Cerebellar nuclear complex (tissue), 1 donor: ENCODE data around the gene SETBP1.

Experiments used
- DNase-seq, 2 experiments: peaks; one replicate each; lab custom pipeline; 2025; lab: John Stamatoyannopoulos, UW

Gene SETBP1

DNA sequence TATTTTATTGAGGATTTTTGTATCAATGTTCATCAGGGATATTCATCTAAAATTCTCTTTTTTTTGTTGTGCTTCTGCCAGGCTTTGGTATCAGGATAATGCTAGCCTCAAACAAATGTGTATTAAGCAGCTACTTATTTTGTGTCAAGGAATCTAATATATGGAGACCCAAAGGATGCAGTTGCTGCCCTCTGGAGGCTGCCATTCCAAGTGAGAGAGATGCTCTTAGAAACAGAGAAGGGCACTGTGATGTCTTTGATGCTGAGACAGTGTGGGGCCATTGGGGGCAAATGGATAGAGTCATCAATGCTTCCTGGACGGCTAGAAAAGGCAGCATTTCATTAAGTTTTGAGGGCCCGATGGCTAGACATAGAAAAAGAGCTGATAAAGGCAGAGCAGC, 292.6 kb downstream of the SETBP1 start:
- DNase-seq = no peak

GRCh38 chr18:44974174-44974573, 293.5 kb downstream of the SETBP1 start:
- no peak for DNase-seq

GRCh38 chr18:44977856-44978255, 297.2 kb downstream of the SETBP1 start:
- no peak for DNase-seq

GRCh38 chr18:44979748-44980147, 299.1 kb downstream of the SETBP1 start:
- no peak for DNase-seq

GRCh38 chr18:44981121-44981520, 300.4 kb downstream of the SETBP1 start:
- DNase-seq = no peak

DNA sequence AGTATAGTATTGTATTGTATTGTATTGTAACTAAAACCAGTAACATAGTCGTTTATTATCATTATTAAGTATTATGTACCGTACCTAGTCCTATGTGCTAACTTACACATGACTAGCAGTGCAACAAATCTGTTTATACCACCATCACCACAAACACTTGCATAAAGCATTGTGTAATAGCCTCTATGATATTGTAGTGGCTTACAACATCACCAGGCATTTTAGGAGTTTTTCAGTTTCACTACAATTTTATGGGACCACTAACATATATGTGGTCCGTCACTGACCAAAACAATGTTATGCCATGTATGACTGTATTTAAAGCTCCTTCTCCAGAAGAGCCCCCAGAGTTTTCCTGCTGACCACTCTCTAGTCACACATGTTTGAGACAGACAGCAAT, 306.2 kb downstream of the SETBP1 start:
- DNase-seq = no peak

- no peak for DNase-seq
These were observed 306.7 kb downstream of the SETBP1 start for GRCh38 chr18:44987371-44987770.

- no peak for DNase-seq
These were observed 308.3 kb downstream of the SETBP1 start for GRCh38 chr18:44988821-44989587.

DNA sequence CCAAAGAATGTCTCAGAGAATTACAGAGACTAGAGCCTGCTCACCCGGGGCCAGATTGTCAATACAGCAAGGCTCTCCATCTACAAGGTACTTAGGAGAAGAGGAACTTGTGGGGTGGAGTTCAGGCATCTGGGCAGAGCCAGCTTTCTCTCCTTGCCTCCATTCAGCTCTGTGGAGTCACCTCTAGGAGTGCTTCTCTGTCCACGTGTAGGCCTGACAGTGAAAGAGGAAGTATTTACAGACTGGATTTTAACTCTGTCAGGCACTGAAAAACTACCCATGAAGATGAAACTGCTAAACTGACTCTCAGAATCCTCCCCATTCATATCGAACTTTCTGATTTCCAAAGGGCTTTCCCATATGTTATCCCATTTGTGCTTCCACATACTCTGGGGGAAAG, 315.6 kb downstream of the SETBP1 start:
- DNase-seq = no peak

- peak in 1 of 2 experiments; percentile 23 for DNase-seq
These were observed 316.5 kb downstream of the SETBP1 start for GRCh38 chr18:44997174-44997573.

- DNase-seq = no peak
These were observed 317.7 kb downstream of the SETBP1 start for GRCh38 chr18:44998360-44998759.

DNA sequence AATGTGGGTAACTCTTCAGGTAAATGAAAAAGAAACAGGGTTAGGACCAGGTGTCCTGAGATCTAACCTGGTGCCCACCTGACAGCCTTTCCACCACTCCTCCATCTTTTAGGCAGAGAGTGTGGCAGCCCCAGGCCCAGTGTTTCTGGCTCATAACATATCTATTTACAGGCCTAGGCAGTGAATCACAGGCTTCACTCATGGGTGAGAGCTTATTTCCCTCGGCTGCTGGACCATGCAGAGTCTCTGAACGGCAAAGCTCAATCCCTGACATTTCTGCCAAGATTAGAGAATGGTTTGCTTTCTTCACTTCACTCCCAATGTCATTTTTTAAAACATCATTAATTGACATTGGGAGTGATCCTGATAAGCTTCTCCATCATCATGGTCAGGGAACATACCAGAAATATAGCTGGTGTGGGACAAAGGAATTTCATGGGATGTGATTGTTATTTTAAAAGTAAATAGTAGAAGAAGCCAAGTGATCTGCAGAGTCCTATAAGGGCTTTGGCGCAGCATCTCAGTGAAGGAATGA, 323.9 kb downstream of the SETBP1 start:
- no peak for DNase-seq

GRCh38 chr18:45006934-45007333, 326.2 kb downstream of the SETBP1 start:
- no peak for DNase-seq

- no peak for DNase-seq
These were observed 326.8 kb downstream of the SETBP1 start for GRCh38 chr18:45007531-45007930.

DNA sequence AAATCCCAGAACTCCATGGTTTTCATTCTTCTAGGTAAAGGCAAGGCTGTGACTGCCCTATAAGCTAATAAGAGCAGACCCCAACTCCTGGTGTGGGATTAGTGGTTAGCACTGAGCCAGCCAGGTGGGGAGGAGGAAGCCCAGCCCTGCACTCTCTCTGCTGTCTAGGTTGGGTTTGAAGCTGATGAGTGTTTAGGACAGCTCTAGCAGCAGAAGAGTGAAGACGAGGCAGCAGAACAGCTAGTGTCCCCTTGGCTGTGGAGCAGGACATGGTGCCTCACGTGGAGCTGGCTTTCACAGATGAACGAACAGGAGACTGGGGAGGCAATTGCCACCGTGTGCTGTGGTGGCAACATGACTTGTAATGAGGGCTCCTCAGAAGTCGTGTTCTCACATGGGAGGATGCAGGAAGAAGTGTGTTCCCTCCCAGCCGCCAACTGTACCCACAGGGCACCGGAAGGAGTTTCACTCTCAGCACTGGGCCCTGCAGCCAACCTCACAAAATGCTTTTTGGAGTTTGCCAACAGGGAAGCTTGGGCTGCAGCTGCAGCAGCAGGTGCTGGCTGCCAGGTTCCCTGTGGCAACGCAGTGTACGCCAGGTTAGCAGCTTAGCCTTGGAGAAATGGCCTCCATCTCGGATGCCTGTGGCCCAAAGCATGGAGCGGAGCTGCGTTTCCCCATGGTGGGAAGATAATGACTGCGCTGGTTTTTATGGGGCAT, 328.2 kb downstream of the SETBP1 start:
- peak in 1 of 2 experiments; percentile 19 for DNase-seq

- no peak for DNase-seq
These were observed 329.1 kb downstream of the SETBP1 start for GRCh38 chr18:45009756-45010155.

DNA sequence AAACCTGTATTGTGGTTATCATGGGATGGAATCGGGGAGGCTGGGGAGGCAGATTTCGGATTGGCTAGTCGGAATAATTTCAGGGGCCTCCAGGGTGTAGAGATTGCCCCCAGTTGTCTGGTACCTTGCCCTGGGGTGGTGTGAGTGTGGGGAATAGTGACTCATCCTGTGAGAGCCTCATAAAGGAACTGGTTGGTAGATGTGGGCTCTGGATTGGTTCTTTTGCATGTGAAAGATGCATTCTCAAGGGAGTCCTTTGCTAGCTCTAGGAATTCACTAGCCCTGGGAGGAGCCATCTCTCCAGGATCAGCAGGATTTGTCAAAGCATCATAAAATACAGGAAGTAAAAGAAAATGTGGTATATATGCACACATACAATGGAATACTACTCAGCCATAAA, 331.6 kb downstream of the SETBP1 start:
- no peak for DNase-seq

- DNase-seq = no peak
These were observed 333.4 kb downstream of the SETBP1 start for GRCh38 chr18:45014047-45014501.

- no peak for DNase-seq
These were observed 335.1 kb downstream of the SETBP1 start for GRCh38 chr18:45015788-45016128.

DNA sequence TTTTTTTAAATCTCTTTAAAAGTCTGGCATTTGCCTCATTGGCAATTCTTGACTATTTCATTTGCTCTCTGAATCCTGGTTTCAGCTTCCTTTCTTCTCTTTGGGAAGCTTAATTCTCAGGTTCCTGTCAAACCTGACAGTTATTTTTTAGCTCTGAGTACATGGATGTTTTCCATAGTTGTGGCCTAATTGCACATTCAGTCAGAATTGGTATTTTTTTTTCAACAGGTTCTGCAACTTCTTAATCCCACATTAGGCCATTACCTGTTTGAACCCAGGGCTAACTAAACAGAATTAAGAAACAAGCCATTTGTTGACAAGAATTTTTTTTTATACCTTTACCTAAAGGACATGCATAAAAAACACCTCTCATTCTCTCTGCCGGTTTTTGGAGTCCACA, 338.8 kb downstream of the SETBP1 start:
- DNase-seq = no peak

- DNase-seq = no peak
These were observed 342.8 kb downstream of the SETBP1 start for GRCh38 chr18:45023519-45023918.

DNA sequence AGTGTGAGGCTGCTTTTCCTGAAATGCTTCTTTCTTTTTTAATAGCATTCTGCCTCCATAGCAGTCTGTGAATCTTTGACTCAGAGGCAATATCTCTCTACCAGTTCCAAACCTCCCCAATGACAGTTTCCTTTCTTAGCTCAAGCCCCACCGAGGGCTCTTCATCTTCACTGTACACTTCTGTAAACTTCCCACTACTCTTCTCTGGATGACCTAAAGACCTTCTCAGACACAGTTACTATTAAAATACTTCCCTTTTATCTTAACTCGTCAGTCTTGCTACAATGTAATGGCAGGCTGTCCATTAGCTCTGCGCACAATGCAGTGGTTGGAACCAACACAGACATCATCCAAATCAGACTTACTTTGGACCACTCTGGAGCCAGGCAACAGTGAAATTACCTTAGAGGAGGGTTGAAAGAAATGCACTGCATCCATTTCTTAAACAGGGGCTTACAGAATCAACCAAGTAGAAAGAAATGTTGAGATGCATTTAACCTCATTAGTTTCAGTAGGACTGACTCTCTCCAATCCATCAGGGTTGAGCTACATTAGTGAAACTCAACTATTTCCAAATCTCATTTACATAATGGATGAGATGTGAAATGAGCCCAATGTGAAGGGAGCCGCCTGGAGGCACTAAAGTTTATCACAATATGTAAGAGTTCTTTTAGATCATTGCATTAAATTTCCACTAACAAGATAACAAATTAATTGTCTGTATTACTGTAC, 343.8 kb downstream of the SETBP1 start:
- DNase-seq = no peak

DNA sequence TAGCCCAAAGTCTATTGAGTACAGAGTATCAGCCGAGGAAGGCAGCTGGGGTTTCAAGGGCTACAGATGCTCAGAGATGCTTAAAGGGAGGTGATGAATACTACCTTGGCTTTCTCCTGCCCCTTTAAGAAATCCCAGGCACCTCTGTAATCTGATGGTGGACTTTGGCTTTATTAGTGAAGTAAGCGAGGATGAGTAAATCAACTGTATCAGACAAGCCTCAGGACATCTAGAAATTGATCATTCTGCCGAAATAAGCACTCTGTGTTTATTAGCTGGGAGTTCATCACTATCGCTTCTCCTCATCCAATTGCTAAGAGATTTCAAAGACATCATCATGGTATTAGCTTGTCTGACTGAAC, 344.4 kb downstream of the SETBP1 start:
- no peak for DNase-seq
